ENCODE data around the gene LLGL2.
"Not testable (repeated sequence)": the region's sequence is repeated elsewhere in the genome, so short reads cannot be mapped to it uniquely, and the experiment has no call there.

LLGL2 gene

DNA sequence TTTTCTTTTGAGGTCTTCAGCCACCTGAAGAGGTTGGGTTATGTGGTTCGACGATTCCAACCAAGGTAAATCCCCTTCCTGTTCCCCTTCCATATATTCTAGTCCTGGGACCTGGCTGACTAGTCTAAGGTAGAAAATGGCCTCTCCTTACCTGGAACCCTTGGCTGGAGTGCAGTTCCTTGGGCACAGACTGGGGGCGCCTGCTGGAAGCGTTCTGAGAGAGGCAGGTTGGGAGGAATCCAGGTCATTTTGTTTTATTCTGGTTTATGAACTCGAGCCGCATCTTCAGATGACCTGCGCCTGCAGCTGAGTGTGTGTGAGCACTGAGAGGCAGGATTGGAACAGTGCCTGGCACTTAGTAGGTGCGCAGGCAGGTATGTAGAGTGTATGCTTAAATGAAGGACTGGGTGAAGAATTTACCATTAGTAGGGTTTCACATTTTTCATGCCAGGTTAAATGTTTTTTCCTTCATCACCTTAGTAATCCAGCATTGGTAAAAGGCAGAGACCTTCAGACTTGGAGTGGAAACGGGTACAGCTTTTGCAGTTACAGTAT, 6.4 kb upstream of the LLGL2 start:
- FAIRE-seq (no peak), DNase-seq (ENCODE audit: extremely low spot score, insufficient read length, low read depth) (no peak)

DNA sequence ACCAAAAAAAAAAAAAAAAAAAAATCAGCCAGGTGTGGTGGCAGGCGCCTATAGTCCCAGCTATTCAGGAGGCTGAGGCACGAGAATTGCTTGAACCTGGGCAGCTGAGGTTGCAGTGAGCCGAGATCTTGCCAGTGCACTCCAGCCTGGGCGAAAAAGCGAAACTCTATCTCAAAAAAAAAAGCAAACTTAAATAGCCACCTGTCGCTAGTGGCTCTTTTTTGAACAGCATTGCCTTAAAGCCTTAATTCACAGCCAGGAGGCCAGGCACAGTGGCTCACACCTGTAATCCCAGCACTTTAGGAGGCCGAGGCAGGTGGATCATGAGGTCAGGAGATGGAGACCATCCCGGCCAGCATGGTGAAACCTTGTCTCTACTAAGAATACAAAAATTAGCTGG, 5.1 kb upstream of the LLGL2 start:
- not testable (repeated sequence) for FAIRE-seq; DNase-seq (ENCODE audit: extremely low spot score, insufficient read length, low read depth)

DNA sequence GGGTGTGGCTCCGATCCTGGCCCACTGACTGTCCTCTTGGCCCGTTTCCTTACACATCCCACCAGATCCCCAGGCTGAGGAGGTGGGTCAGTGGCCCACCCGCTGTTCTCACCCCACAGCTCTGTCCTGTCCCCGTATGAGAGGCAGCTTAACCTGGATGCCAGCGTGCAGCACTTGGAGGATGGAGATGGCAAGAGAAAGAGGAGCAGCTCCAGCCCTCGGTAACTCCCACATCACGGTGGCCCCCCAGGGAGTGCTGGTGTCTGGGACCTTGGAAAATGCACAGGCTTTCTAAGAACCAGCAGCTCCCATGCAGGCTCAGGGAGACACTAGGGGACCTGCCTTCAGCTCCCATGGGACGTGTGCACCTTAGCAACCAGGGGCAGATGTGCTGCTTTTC, 4.2 kb upstream of the LLGL2 start:
- DNase-seq (ENCODE audit: extremely low spot score, insufficient read length, low read depth) (no peak), FAIRE-seq (no peak)

DNA sequence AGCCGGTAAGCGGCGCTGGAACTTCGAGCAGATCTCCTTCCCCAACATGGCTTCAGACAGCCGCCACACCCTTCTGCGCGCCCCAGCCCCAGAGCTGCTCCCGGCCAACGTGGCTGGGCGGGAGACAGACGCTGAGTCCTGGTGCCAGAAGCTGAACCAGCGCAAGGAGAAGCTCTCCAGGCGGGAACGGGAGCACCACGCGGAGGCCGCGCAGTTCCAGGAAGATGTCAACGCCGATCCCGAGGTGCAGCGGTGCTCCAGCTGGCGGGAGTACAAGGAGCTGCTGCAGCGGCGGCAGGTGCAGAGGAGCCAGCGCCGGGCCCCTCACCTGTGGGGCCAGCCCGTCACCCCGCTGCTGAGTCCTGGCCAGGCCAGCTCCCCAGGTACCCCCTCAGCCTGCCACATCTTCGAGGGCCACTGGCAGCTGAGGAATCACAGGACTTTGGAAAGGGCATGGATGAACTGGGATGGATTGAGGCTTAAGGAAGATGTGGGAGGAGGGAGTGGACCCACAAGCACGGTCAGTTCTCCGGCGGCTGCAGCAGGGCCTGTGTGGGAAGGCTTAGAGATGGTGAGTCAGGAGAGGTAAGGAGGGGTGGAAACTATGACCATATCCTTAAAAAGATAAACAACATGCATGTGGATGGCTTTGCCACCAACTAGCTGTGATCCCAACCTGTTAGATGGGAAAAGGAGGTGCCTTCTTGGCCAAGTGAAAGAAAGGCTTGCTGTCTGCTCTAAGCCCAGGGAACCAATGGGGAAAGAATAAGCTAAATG, 3.4 kb upstream of the LLGL2 start:
- DNase-seq (ENCODE audit: extremely low spot score, insufficient read length, low read depth) (no peak), FAIRE-seq (no peak)

DNA sequence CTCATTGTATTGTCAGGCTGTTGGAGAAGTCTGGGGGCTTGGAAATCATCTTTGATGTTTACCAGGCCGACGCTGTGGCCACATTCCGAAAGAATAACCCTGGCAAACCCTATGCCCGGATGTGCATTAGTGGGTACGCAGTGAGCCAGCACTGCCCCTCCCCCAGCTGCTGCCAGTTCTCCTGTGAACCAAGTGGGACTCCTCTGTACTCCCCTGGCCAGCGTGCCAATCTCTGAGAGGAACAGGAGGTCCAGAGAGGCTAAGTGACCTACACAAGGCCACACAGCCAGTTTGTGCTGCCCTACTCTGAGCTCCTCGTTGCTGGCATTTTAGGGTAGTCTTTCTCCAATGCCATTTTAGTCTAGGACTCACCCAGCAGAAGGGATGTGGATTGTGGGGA, 1.9 kb upstream of the LLGL2 start:
- DNase-seq (ENCODE audit: extremely low spot score, insufficient read length, low read depth) (no peak), FAIRE-seq (no peak)

DNA sequence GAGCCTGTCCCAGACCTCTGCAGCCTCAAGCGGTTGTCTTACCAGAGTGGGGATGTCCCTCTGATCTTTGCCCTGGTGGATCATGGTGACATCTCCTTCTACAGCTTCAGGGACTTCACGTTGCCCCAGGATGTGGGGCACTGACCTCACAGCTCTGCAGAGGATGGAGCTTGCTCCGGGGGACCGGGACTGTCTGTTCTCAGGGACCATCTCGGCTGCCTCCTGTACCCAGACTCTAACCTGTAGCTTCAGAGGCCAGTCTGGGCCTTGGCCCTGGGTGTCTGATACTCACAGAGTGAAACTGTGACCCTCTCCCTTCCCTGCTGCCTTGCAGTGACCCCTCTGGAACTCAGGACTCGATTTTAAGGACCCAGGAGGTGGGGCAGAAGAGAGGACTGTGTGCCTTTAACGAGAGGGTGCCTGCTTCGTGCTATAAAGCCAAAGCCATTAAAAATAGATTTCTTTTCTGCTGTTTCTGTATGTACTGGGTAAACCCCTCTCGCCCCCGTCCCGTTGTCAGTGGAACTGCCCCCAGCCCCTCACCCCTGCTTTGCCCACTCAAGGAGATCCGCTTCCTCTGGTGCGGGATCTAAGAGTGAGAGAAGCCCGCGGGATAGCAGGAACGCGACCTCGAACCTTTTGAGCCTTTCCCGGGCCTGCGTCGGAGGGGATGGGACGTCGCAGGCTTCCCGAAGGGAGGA, 1.1 kb upstream of the LLGL2 start:
- FAIRE-seq: no peak
- no peak for DNase-seq (ENCODE audit: extremely low spot score, insufficient read length, low read depth)

DNA sequence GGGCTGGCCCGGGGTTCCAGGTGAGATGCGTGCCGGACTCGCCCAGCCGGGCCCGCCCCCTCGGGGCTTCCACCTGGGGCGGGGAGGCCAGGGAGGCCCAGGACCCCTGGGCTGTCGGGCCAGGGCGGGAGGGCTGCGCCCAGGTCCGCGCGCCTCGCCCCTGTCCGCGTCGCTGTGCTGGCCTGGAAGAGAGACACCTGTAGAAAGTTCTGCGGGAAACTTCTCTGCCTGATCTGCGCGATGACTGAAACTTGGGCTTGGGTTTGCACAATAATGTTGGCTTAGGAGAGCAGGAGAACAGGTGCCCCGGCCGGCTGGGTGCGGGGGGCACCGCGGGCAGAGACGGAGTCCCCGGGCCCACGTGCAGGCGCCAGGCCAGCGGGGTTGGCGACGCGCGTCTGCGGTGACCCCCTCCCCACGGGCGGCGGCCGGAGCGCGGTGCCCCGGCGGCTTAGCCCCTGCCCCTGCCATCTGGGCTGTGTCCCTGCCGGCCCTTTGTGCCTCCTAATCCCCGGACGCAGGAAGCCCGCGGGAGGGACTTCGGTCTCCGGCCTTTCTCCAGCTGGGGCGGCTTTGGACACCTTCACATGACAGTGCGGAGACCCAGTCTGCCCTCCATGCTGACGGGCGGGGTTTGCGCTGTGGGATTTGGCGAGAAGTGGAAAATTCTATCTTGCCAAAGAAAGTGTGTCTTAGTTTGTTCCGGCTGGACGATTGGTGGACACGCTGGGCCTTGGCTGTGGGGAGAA, 483 bp downstream of the LLGL2 start:
- DNase-seq (ENCODE audit: extremely low spot score, insufficient read length, low read depth) (no peak), FAIRE-seq (no peak)

DNA sequence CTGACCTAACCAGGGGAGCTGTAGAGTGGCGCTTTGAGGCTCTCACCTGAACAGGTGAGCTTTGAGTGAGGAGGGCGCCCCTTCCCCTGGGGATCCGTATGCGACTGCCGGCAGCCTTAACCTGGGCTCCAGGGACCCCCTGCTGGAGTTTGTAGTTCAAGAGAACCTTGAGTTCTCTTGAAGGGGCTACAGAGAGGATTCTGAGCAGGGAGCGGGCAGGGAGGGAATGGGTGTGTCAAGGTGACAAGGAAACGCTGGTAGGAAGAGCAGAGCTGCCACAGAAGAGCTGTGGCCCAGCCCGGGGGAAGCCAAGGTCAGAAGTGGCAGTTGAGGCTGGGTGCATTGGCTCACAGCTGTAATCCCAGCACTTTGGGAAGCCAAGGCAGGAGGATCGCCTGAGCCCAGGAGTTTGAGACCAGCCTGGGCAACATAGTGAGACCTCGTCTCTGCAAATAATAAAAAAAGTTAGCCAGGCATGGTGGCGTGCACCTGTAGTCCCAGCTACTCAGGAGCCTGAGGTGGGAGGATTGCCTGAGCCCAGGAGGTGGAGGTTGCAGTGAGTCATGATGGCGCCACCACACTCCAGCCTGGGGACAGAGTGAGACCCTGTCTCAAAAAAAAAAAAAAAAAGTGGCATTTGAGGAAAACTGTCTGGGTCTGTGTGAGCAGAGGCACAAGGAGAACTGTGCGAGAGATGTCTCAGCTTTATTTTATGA, 1.2 kb downstream of the LLGL2 start:
- FAIRE-seq (no peak), DNase-seq (ENCODE audit: extremely low spot score, insufficient read length, low read depth) (no peak)

DNA sequence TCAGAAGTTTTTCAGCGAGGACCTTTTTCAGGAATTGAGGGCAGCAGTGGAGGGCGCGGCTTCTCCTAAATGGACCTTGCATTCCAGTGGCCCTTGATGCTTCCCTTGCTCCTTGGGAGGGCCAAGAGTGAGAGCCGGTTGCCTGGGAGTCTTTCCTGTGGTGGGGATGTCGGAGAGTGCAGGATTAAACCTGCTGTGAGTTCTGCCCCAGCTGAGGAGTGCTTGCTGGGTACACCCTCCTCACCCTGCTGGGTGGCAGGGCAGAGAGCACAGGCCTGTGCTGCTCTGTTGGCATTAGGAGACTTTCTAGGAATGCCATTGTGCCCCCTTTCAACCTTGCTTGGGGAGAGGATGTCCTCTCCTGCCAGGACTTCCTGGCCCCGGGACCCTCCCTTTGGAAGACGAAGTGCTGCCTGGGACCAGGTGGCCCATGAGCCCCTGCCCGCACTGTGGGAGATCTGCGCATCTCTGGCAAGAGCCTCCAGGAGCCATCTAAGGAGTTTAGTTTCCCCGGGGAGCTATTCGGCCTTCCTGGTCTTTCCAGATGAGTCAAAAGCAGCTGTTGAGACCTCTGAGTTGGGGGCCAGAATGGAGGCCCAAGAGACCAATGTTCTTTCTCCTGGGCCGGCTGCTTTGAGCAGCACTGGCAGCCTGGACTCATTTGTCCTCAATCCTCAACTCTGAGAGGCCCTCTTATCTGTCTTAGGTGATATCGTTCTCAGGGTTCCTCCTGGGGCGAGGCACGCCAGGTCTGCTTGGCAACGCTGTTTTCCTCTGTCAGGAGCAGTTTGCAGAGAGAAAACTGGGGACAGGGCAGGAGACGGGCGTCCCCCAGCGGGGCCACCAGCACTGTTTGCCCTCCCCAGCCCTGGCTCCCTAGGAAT, 5.6 kb downstream of the LLGL2 start:
- DNase-seq (ENCODE audit: extremely low spot score, insufficient read length, low read depth) (no peak), FAIRE-seq (no peak)

DNA sequence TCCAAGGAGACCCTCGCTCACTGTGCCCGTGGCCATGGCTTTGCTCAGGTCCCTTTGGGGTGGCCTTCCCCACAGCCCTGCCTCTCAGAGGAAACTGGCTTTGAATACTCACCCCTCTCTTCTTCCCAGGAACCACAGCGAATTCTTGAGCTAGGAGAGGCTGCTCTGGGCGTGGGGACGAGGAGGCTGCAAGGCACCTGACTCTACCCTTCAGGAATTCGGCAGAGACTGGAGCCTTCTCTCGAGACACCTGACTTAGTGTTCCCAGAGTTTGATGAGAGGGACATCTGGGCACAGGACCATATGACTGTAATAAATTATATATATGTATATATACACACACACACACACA, 6.2 kb downstream of the LLGL2 start:
- FAIRE-seq: no peak
- no peak for DNase-seq (ENCODE audit: extremely low spot score, insufficient read length, low read depth)

DNA sequence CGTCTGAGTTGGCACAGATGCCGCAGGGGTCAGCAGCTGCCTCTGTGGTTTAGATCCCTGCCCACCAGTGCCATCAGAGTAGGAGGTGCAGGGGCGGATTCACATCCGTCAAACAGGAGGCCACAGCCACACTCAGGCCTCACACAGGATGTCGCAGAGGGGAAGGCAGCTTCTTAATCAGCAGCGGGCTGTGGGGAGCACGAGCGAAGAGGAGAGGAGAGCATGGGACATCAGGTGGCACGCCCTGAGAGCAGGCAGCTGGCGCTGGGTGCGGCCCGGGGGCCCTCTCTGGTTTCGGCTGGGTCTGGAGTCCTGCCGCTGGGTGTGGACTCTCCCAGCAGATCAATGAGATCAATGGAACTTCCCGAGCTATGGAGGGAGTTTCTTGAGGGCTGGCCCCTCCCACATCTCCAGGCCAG, 9.6 kb downstream of the LLGL2 start:
- FAIRE-seq: peak; percentile 92

DNA sequence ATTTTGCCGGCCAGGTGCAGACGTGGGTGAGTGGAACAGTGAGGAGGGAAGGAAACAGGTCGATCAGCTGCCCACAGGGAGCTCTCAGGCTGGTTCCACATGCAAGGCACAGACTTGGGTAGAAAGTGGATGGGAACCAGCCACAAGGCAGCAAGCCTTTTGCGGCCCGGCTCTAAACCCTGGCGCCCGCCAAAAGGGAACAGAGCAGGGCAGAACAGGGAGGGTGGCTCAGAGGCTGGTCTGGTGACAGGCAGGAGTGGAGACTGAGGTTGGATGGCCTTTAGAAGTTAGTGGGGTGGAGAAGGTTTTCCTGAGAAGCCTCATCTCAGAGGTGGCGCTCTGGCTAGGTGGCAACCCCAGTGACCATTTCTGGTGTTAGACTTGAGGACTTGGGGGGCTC, 10.4 kb downstream of the LLGL2 start:
- DNase-seq (ENCODE audit: extremely low spot score, insufficient read length, low read depth): no peak
- no peak for FAIRE-seq

More for the DNA sequence above, 9.6 kb downstream of the LLGL2 start:
- DNase-seq (ENCODE audit: extremely low spot score, insufficient read length, low read depth): no peak

DNA sequence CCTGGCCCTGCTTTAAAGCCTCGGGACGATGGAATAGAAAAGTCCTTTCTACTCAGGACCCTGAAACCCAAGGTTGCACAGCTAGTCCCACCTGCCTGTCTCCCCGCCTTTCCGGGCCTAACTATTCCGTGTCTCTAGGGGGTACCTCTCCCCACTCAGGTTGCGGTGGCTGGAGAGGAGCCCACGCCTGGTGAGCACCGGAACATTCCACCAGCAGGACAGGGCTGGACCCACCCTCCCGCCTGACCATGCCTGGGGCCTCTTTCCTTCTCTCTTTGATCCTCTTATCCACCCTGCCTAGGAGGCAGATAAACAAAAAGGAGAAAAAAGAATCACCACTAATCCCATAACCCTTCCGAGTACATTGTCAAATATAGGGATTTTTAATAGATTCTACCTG, 10.9 kb downstream of the LLGL2 start:
- DNase-seq (ENCODE audit: extremely low spot score, insufficient read length, low read depth): no peak
- no peak for FAIRE-seq

DNA sequence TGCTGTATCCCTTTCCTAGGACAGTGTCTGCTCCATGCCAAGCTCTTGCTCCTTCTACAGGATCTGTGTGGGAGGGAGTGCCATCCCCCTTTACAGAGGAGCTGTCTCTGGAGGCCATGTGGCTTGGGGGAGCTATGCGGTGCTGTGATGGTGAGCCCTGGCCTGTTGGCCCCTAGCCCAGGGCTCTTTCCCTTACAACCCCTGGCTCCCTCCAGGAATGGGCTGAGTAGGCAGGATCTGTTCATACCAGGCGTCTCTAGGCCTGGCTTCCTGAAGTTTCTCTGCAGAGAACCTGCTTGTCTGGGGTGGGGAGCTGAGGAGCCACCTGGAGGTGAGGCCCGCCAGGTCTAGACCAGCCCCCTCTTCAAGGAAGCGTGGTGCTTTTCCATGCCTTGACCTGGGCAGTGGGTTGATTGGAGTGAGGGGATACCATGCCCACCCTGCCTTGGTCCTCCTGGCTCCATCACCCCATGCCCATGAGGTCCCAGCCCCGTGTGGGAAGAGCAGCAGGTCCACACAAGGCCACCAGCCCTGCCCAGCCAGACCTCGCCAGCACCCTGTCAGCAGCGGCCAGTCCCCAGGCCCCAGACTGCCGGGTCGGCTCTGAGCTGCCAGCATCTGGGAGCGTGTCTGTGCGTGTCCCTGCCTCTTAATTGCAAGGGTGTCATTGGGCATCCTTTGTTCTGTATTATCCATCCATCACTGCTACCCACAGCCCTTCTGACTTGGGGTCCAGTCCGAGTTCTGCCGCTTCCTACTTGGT, 14.7 kb downstream of the LLGL2 start:
- no peak for DNase-seq (ENCODE audit: extremely low spot score, insufficient read length, low read depth)
- FAIRE-seq: no peak

DNA sequence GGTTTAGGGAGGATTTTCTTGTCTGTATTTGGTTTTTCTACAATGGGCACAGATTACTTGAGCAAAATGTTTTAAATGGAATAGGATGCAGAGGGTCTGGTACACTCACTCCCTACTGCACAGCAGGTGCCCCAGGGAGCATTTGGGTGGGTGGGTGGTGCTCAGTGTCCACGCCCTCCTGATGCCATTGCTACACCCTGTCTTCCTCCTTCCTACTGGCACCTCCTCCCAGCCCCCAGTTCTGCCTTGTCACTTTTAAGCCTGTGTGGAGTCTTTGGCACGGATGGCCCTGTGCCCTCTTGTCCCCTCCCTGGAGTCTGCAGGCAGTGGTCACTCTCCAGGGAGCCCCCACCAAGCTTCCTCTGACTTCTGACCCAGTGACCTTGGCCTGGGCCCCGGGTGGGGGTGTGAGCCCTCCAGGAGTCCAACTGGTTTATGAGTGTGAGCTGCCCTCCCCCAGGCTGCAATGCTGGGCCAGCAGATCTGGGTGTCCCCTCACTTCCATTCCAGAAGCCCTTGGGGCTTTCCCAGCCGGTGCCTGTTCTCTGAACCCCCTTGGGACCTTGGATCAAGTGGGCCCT, 15.5 kb downstream of the LLGL2 start:
- no peak for DNase-seq (ENCODE audit: extremely low spot score, insufficient read length, low read depth)
- FAIRE-seq: no peak

DNA sequence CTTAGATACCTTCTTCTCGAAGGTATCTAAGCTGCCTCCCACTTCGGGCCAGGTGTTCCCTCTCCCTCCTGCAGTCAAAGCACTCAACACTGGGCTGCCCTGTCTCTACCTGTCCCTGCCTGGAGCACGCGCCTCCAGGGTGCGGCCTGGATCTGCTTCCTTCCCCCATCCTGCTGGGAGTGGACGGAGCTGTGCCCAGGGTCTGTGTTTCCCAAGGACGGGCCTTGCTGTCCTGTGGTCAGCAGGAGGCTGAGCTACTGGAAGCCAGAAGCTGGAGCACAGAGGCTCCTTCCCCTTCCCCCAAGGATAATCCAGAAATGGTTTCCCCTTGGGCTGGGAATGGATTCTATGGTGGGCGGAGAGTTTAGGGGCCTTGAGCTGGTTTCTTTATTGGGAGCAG, 16.7 kb downstream of the LLGL2 start:
- DNase-seq (ENCODE audit: extremely low spot score, insufficient read length, low read depth) (no peak), FAIRE-seq (no peak)

DNA sequence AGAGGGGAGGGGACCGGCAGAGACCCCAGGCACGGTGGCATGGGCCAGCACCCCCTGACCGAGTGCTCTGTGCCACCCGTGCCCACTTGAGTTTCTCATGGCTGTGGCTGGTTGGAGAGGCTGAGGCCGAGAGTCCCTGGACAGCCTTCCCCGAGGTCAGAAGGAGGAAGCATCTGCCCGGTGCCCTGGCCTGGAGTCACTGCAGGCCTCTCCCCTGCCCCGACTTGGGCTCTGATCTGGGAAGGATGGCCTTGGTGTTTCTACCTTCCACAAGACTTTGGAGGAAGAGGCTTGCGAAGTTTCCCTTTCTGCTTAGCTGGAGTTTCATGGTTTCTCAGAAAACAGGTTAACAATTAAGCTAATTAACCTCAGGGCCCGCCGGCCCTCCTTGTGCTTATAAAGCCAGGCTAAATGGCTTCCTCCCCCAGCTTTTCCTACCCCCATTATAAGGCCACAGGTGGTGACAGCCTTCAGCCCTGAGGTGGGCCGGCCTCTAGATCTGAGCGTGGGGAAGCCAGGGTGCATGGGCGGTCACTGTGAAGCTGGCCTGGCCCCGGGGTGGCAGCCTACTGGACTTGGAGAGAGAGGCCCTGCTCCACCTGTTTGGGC, 17.3 kb downstream of the LLGL2 start:
- DNase-seq (ENCODE audit: extremely low spot score, insufficient read length, low read depth) (no peak), FAIRE-seq (peak; percentile 55)

DNA sequence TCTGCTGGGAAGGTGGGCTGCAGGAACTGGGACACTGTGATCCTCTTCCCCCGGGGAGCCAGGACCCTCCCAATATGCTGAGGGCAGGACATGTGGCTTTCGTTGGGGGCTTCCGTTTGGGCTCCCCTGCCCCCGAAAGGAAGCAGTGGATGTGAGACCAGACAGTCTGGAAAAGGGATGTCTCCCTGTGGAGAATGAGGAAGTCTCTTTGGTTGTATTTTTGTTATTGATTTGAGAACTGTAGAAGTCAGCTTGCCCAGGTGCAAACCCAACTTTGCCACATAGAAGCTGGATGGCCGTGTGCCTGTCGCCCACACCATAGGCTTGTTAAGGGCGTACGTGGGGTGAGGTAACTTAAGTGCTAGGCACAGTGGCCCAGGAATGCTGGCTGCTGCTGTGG, 18.8 kb downstream of the LLGL2 start:
- no peak for DNase-seq (ENCODE audit: extremely low spot score, insufficient read length, low read depth)
- FAIRE-seq: no peak

All from GM18507 (cell line).